Right ventricle myocardium superior (tissue), 1 donor: ENCODE data around the gene CYP19A1. TPM values are rescaled to one million over a fixed set of nuclear protein-coding genes. Genes with fewer than 3 reads are reported as not detected.
"Not testable (repeated sequence)": the region's sequence is repeated elsewhere in the genome, so short reads cannot be mapped to it uniquely, and the experiment has no call there.

ENCODE experiments used
- ATAC-seq: fragments of 200-7000 bp; cut with Tn5 transposase; one replicate; pipeline ENCODE4 v1.9.1; 2020; ENCODE audit warnings: mild to moderate bottlenecking; ENCODE audit not compliant: poor library complexity
- DNase-seq: peaks from one replicate; pipeline ENCODE4 v3.0.0-alpha.2; 2020
- intact Hi-C: fragments of 100-400 bp; cut with DNase I; formaldehyde crosslinking; loops from one replicate; pipeline ENCODE4 v1.11.2; 2022
- total RNA-seq: library from RNA; stranded (reverse); fragmentation: NEBNext Ultra II Directional; extraction: Animal tissue kit (Norgen Biotek cat#: 25700); gene quantifications from one replicate; pipeline ENCODE4 v1.2.1, GENCODE V29; 2021
- donor health status: DM: no; HTN: yes; CAD: no; lungs with severe emphysema.

Gene CYP19A1
- total RNA-seq, 1 donor from 2014 or later = 0.19 TPM

- ATAC-seq (no peak), DNase-seq (no peak)
- intact Hi-C loops = no loop called here
Observed at GRCh38 chr15:51203797-51204196, 134.6 kb downstream of the CYP19A1 start.

GRCh38 chr15:51202783-51203182 is 135.6 kb downstream of the CYP19A1 start:
- intact Hi-C loops = no loop called here
- ATAC-seq (no peak), DNase-seq (no peak)

- intact Hi-C loops = no loop called here
- no peak for DNase-seq
- ATAC-seq = no peak
Observed at GRCh38 chr15:51201581-51201980, 136.8 kb downstream of the CYP19A1 start.

- ATAC-seq (no peak), DNase-seq (no peak)
- intact Hi-C loops = no loop called here
Observed at GRCh38 chr15:51200792-51201191, 137.6 kb downstream of the CYP19A1 start.

- ATAC-seq (no peak), DNase-seq (no peak)
- intact Hi-C loops = no loop called here
Observed at GRCh38 chr15:51199541-51199940, 138.9 kb downstream of the CYP19A1 start.

- ATAC-seq (no peak), DNase-seq (no peak)
- intact Hi-C loops = no loop called here
Observed at GRCh38 chr15:51198701-51199232, 139.6 kb downstream of the CYP19A1 start.

- DNase-seq (no peak), ATAC-seq (no peak)
- intact Hi-C loops = no loop called here
Observed at GRCh38 chr15:51195459-51195858, 142.9 kb downstream of the CYP19A1 start.

GRCh38 chr15:51193979-51194378 is 144.4 kb downstream of the CYP19A1 start:
- no peak for ATAC-seq
- no peak for DNase-seq
- intact Hi-C loops = no loop called here

GRCh38 chr15:51193526-51193925 is 144.9 kb downstream of the CYP19A1 start:
- ATAC-seq (no peak), DNase-seq (no peak)
- intact Hi-C loops = no loop called here

- intact Hi-C loops = loop anchor here (1.0 kb wide), 1 partner anchor 30 kb away; no protein-coding TSS in a partner anchor
- DNase-seq = peak; percentile 93
- ATAC-seq = peak; percentile 82
Observed at GRCh38 chr15:51192521-51193280, 145.7 kb downstream of the CYP19A1 start.

GRCh38 chr15:51191766-51192165 is 146.6 kb downstream of the CYP19A1 start:
- intact Hi-C loops = loop anchor here (1.0 kb wide), 1 partner anchor 29 kb away; no protein-coding TSS in a partner anchor
- DNase-seq (no peak), ATAC-seq (no peak)

- intact Hi-C loops = no loop called here
- ATAC-seq (no peak), DNase-seq (no peak)
Observed at GRCh38 chr15:51191072-51191670, 147.2 kb downstream of the CYP19A1 start.

- DNase-seq = peak; percentile 68
- intact Hi-C loops = no loop called here
- ATAC-seq = peak; percentile 59
Observed at GRCh38 chr15:51190424-51191068, 147.8 kb downstream of the CYP19A1 start.

GRCh38 chr15:51189669-51190385 is 148.6 kb downstream of the CYP19A1 start:
- intact Hi-C loops = no loop called here
- ATAC-seq = peak; percentile 52
- no peak for DNase-seq

GRCh38 chr15:51188791-51189190 is 149.6 kb downstream of the CYP19A1 start:
- ATAC-seq = peak; percentile 14
- DNase-seq, intact Hi-C loops: not testable (repeated sequence)

GRCh38 chr15:51186891-51187290 is 151.5 kb downstream of the CYP19A1 start:
- intact Hi-C loops = no loop called here
- DNase-seq (no peak), ATAC-seq (no peak)

GRCh38 chr15:51186181-51186705 is 152.2 kb downstream of the CYP19A1 start:
- no peak for ATAC-seq
- intact Hi-C loops = no loop called here
- DNase-seq = no peak

- ATAC-seq (no peak), DNase-seq (no peak)
- intact Hi-C loops = no loop called here
Observed at GRCh38 chr15:51185213-51186159, 152.9 kb downstream of the CYP19A1 start.
